ENCODE results near the gene USP47.
"Not testable (repeated sequence)": the region's sequence is repeated elsewhere in the genome, so short reads cannot be mapped to it uniquely, and the experiment has no call there.

USP47 gene

DNA sequence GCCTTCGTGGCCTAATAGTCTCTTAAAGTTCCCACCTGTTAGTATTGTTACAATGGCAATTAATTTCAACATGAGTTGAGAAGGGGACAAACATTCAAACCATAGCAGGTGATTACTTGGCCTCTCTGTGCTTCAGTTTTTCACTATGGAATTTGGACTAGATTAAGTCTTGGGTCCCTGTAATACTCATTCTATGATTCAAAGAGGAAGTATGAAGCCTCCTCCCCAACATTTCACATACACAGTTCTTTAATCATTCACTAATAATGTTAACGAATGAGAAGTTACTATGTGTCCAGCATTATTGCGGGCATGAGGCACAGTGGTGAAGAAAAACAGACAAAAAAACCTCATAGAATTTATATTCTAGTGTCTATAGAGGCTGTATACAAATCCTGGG lies 19.9 kb upstream of the USP47 start:
- peak; percentile 85 for FAIRE-seq
- peak; percentile 56 for DNase-seq (ENCODE audit: low spot score)

DNA sequence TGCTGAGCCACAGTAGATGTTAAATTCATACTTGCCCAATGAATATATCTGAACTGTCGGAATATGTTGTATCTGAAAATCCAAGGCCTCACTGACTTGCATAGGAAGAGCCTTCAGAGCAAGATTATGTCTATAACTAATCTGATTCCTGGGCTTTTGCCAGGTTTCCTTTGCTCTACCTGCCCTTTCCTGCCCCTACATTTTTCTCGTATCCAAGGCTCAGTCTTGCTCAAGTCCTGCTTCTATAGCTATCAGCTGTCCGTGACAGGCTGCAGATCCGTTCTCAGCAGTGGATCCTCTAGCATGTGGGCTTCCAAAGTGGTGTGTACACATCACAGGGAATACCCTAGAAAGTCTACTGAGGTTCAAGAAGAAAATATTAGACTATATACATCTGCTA lies 18.8 kb upstream of the USP47 start:
- no peak for FAIRE-seq
- DNase-seq (ENCODE audit: low spot score) = no peak

DNA sequence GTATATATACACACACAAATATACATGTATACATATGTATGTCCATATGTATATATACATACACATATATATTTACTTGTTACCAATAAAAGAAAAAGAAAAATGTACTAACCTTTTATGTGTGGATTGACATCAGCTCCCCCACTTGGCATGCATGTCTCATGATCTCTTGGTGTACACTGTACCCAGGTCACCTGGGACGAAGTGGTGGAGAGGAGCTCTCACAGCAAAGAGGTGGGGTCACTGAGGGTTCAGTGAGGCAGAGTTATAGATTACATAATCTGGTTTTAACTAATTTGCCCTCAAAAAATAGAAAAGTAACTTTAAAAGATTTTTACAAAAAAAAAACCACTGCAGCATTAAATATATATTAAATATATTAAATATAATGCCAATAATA lies 15.5 kb upstream of the USP47 start:
- FAIRE-seq (no peak), DNase-seq (ENCODE audit: low spot score) (no peak)

DNA sequence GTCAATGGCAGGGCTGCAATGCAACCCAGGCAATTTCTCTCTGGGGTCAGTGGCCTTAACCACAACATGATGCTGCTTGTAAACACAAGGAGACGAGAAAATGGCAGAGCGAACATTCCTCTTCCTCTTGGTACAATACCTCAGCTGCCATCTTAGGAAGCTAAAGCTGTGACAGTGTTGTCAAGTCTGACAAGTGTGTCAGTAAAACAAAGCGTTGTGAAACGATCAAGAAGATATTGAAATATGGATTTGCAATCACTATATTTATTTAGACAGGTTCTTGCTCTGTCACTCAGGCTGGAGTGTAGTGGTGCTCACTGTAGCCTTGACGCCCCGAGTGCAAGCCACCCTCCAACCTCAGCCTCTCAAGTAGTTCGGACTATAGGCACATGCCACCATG lies 14.5 kb upstream of the USP47 start:
- FAIRE-seq (no peak), DNase-seq (ENCODE audit: low spot score) (no peak)

DNA sequence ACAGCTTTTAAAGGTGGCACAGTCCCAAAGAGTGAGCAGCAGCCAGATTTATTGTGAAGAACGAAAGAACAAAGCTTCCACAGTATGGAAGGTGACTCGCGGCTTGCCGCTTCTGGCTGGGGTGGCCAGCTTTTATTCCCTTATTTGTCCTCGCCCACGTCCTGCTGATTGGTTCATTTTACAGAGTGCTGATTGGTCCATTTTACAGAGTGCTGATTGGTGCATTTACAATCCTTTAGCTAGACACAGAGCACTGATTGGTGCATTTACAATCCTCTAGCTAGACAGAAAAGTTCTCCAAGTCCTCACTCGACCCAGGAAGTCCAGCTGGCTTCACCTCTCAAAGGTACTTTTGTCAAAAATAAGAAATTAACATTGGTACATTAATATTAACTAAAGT lies 10.4 kb upstream of the USP47 start:
- not testable (repeated sequence) for FAIRE-seq; DNase-seq (ENCODE audit: low spot score)

DNA sequence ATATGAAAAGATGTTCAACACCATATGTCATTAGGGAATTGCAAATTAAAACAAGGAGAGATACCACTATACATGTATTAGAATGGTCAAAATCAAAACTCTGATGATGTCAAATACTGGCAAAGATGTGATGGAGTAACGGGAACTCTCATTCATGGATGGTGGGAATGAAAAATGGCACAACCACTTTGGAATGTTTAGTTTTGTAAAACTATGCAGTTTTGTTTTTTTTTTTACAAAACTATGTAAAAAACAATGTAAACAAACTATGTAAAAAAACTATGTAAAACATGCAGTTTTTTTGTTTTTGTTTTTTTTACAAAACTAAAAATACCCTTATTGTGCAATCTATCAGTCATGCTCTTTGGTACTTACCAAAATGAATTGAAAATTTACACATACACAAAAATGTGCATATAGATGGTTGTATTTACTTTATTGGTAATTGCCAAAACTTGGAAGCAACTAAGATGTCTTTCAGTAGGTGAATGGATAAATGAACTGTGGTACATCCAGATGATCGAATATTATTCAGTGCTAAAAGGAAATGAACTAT lies 5.0 kb upstream of the USP47 start:
- FAIRE-seq = no peak
- DNase-seq (ENCODE audit: low spot score) = no peak

DNA sequence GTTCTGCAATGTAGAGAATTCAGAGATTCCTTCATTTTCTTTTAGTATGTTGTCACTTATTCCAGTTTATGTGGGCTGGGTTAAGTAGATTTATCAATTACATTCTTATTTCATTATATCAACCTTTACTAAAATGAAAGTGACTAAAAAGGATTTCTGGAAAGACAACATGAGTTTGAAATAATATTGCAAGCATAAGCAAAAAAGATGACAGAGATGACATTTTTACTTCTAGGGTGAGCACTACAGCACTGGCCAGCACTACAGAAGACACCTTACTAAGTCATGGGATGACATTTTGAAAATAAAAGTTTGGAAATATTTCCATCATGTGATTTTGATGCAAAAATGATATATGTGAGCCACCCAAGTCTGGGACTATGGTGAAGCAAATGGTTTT lies 2.1 kb upstream of the USP47 start:
- FAIRE-seq (no peak), DNase-seq (ENCODE audit: low spot score) (no peak)

DNA sequence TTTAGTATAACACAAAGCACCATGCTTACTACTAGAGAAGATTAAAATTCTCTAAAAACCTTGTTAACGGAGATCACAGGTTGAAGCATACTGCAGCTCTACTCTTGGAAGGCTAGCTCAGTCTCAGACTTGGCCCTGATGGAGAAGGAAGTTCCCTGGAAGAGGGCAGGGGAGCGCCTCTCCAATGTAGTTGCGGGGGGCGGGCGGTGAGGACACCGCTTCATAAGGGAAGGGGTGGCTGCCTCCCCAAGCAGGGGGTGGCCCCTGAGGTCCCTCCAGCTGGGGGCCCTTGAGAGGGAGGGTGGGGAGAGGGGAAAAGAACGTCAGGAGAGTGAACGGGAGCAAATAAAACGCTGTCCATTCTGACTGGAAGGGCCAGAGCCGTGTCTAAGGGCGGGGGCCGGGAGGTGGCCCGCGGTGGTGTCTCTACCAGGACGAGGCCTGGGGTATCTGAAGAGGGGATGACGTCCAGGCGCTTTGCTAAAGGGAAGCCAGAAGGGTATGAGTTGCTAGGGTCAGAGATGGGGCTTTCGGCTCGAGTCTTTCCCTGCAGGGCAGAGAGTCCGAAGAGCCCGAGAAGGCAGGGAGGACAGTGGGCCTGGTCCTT lies 553 bp upstream of the USP47 start:
- DNase-seq (ENCODE audit: low spot score) (no peak), FAIRE-seq (no peak)

DNA sequence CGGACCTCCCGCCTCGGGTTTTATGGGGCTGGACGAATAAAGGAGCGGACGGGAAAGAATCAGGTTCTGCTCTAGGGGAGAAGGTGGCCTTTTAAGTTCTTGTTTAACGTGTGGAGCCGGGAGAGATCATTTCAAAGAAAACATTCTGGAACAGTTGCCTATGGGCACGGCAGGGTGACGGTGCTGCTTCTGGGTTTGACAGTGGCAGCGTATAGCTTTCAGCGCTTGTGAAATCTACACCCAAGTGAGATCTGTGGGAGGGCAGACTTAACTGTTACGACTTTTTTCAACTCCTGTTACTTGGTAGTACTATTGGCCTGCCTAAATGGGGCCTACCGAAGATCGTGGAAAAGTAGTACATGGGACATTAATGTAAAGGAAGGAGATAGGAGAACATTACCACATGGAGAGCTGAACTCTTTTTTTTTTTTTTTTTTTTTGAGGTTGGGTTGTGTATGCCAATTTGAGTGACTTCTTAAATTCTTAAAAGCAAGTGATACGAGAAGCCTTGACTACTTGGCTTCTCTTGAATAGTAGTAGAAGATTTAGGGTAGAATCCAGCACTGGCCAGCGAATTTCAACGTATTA lies 743 bp downstream of the USP47 start:
- DNase-seq (ENCODE audit: low spot score) (peak; percentile 74), FAIRE-seq (peak; percentile 70)

DNA sequence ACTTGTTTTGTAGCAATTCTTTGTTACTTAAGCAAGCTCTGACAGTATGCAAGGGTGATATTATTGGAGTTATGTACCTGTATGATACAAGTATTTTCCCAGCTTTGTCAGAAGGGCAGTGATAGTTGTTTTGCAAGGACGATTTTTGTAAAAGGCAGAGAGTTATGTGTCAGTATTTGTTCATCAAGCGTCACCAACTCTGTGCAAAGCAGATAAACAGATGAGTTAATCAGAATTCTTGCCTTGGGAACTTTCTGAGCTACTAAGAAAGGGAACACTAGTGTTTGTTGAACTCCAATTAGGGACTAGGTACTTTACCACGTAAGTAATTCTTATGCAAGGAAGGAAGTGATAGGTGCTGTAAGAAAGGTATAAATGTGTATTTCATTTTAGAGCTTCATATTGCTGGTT lies 1.4 kb downstream of the USP47 start:
- DNase-seq (ENCODE audit: low spot score) = peak; percentile 16
- FAIRE-seq = no peak

DNA sequence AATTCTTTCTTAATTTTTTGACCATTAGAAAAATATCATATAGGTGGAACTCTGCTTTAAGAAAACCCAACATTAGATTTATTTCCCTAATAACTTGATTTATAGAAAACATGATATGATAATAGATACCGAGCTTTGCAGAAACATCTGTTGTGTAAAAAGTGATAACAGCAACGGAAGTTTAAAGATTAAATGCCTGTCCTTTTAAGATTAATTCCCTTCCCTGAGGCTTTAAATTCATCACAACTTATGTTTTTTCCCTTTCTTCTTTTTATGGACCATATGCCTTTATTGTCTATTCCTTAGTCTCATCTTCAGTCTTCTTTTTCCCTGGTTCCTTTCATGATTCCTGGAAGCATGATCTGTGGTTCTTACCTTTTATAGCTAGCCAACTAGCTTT lies 1.9 kb downstream of the USP47 start:
- no peak for DNase-seq (ENCODE audit: low spot score)
- no peak for FAIRE-seq

DNA sequence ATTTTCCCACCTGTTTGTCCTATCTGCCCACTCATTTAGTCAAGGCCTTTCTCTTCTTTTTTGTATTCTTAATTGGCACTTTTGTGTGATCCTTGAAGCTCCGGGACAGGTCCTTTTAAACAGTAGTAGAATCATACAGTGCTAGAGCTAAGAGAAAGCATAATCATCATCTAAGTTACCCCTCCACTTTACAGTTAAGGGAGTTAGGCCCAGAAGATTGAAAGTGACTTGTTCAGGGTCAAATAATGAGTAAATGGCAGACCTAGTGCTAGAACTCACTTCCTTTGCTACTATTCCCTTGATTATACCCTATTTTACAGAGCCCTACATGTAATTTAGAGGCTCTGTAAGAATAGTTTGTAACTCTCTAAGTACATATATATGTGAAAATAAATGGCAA lies 2.5 kb downstream of the USP47 start:
- FAIRE-seq (no peak), DNase-seq (ENCODE audit: low spot score) (no peak)

DNA sequence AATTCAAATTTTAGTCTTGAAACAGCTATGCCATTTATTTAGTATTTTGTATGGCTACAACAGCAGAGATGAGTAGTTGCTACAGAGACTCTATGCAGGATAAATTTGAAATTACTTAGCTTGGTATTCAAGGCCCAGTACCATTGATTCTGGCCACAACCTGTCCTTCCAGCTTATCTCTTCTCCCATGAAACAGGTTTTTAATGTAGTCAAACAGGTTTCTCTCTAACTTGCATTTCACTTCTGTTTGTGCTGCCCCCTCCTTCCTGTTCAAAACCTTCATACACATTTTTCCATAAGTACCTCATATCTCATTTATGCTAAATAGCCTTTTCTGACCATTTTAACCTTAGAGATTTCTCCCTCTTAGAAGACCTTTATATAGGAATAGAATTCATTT lies 3.3 kb downstream of the USP47 start:
- FAIRE-seq = no peak
- DNase-seq (ENCODE audit: low spot score) = no peak

DNA sequence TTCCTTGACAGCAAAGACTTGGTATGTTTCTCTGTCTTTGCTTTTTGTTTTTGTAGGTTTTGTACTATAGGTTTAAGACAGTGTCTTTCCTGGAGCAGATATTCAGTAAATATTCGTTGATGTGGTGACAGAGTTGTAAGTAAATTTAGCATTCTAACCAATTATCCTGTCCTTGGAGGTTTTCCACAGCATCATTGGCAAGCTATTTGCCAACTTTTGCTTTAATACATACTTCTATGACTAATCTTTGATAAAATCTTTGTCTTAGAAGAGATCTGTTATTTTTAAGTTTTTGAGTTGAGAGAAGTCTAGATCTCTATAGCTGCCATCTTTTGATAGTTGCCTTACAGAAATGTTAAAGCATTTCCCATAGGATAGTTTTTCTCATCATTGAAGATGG lies 3.8 kb downstream of the USP47 start:
- no peak for FAIRE-seq
- no peak for DNase-seq (ENCODE audit: low spot score)

DNA sequence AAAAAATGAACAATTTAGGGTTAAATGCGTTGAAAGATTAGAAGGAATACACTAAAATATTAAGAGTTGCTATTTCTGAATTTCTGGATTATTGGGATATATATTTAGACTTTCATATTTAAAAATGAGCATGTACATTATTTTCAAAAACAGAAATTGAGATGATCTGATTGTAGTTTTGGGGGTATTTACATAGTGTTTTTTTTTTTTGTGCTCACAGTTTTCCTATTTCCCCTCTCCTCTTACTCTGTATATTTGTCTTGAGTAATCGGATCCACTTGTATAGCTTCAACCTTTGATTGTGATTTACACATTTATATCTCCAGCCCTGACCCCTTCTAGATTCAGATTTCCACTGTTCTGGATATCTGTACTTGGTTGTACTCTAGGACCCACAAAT lies 5.3 kb downstream of the USP47 start:
- no peak for DNase-seq (ENCODE audit: low spot score)
- no peak for FAIRE-seq

DNA sequence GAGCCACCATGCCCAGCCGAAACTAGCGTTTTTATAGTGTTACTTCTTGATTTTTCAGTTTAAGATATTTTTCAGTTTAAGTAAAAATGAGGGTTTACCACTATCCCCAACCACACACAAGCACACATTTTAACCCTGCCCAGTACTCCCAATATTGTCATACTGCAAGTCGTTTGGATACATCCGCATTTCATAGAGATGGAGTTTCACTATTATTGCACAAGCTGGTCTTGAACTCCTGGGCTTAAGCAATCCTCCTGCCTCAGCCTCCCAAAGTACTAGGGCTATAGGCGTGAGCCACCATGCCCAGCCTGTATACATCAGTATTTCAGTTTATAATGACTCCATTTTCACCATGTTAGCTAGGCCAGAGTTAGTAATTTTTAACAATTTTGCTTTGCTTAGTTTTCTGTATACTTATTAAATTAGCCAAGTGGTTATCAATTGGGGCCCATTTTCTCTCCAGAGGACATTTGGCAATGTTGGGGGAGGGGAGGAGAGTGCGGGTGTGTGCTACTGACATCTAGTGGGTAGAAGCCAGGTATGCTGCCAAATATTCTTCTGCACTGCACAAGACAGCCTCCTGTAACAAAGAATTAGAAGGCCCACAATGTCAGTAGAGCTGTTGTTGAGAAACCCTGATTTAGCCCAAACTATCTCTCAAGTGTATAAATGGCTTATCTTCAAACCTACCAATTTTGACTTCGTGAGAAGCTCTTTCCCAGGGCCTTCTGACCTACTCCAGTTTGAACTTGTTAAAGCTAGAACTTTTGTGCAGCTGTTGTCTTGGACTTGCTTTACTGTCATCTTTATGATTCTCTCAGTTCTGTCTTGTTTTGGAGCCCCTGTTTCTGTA lies 7.3 kb downstream of the USP47 start:
- no peak for FAIRE-seq
- peak; percentile 25 for DNase-seq (ENCODE audit: low spot score)

DNA sequence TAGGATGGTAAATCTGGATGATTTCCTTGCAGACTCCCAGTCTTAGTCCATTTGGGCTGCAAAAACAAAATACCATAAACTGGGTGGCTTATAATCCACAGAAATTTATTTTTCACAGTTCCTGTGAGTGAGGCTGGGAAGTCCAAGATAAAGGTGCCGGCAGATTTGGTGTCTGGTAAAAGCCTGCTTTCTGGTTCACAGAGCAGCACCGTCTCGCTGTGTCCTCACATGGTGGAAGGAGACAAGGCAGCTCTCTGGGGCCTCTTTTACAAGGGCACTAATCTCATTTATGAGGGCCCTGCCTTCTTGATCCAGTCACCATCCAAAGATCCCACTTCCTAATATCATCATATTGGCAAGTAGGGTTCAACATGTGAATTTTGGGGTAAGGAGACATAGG lies 8.9 kb downstream of the USP47 start:
- DNase-seq (ENCODE audit: low spot score) = no peak
- no peak for FAIRE-seq

DNA sequence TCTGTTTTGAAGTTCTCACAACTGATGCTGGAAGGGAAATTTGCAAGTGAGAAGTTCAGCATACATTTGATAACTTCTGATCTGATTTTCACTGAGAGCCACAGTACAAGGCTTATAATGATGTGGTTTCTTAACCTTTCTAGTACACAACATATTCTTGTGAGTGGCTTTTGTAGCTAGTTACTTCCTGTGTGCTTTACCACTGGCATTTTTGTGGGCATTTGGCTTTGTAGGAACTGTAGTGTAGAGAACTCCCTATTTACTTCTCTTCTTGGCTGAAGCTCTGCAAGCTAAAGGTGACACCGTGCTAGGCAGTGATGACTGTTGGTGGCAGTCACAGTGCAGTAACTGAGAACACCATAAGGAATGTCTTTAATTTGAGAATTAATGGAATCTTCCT lies 14.9 kb downstream of the USP47 start:
- peak; percentile 63 for FAIRE-seq
- DNase-seq (ENCODE audit: low spot score) = peak; percentile 42

DNA sequence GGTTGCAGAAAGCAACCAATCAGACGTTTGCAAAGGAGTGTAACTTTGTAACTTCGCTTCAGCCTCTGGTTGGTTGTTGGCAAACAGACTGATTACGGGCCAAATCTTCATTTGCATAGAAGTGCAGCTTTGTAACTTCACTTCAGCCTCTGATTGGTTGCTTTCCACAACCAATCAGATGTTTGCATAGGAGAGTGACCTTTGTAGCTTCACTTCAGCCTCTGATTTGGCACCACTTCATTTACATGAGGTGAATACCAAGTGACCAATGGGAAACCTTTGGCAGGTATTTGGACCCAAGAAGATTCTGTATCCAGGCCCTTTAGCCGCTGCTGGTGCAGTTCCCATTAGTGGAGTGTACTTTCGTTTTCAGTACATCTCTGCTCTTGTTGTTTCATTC lies 16.0 kb downstream of the USP47 start:
- DNase-seq (ENCODE audit: low spot score) (peak; percentile 39), FAIRE-seq (no peak)

DNA sequence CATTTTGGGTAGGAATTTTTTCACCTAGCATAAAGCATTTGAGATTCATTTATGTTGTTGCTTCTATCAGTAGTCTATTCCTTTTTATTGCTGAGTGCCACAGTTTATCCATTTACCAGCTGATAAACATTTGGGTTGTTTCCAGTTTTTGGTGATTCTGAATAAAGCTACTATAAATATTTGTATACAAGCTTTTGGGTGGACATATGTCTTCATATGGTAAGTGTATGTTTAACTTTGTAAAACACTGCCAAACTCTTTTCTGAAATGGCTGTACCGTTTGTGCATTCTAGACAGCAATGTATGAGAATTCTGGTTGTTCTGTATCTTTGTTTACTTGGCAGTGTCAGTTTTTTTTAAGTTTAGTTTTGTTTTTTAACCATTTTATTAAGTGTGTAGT lies 16.9 kb downstream of the USP47 start:
- no peak for DNase-seq (ENCODE audit: low spot score)
- FAIRE-seq = no peak

DNA sequence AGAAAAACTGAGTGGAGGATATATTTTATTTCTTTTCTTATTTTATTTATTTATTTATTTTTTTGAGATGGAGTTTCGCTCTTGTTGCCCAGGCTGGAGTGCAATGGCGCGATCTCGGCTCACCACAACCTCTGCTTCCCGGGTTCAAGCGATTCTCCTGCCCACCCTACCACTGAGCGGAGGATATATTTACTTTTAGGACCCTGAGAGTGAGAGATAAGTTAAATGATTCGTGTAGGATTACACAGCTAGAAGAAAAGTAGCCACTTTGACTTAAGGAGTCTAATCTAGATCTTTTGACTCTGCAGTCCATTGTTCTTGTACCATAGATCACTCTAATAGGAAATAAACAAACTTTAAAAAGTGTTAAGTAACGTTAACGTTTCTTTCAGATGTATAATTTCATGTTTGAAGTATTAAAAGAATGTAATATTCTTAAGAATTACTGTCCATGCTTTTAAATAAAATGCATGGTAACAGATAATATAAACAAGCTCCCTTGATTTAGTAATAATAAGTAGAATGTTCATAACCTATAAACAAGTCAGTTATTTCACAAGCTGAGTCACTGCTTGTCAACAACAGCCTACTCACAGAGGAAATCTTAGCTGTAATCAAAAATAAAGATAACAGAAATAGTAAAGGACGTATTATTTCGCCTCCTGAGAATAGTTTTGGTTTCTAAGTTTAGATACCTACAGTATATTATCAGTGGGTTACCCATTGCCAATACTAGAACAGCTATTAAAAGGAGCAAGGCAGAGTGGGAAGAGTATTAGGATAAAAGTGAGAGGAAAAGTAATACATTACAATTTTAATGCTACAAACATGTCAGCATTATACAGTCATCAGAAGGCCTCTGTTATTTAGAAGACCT lies 18.6 kb downstream of the USP47 start:
- DNase-seq (ENCODE audit: low spot score) (no peak), FAIRE-seq (no peak)

DNA sequence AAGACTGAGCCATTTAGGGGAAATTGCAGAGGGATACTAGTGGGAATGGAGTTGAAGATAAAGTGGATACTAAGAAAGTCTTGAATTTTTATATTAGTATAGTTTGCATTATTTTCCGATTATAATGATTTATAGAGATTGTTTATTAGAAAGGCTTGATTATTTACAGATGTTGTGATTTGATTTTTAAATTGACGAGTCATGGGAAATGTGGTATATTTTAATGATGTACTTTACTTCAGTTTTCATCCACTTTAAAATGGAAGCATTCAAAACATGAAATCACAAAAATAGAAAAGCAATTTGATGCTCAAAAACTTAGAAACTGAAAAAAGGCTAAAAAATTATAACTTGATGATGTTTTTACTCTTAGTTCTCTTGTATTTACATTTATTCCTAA lies 21.2 kb downstream of the USP47 start:
- DNase-seq (ENCODE audit: low spot score) (no peak), FAIRE-seq (no peak)
